G401.6 (cell line): ENCODE results near the gene PIM1.

Experiments
- FAIRE-seq: peaks from 2 replicates; lab custom pipeline; 2012; peaks lifted over from hg19 to GRCh38; lab: Jason Lieb, UNC

The PIM1 gene

DNA sequence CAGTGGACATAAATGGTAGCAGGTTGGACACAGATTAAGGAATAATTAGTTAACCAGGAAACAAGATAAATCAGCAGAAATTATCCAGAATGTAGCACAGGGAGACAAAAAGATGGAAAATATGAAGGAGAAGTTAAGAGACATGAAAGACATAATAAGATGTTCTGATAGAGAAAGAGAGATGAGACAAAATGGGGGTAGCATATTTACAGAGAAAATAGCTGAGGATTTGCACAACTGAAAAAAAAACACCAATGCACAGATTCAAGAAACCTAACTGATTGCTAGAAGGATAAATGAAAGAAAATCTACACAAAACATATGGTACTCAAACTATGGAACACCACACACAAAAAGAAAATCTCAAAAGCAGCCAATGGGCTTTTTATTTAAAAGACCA, 53.0 kb downstream of the PIM1 start:
- no peak for FAIRE-seq
